NCI-H128 (cell line): ENCODE data around the gene SSH2.
"Not testable (repeated sequence)": the region's sequence is repeated elsewhere in the genome, so short reads cannot be mapped to it uniquely, and the experiment has no call there.

ENCODE experiments used
- DNase-seq: peaks from one replicate; lab custom pipeline; 2025; ENCODE audit not compliant: unreplicated experiment; lab: John Stamatoyannopoulos, UW

SSH2 gene

DNA sequence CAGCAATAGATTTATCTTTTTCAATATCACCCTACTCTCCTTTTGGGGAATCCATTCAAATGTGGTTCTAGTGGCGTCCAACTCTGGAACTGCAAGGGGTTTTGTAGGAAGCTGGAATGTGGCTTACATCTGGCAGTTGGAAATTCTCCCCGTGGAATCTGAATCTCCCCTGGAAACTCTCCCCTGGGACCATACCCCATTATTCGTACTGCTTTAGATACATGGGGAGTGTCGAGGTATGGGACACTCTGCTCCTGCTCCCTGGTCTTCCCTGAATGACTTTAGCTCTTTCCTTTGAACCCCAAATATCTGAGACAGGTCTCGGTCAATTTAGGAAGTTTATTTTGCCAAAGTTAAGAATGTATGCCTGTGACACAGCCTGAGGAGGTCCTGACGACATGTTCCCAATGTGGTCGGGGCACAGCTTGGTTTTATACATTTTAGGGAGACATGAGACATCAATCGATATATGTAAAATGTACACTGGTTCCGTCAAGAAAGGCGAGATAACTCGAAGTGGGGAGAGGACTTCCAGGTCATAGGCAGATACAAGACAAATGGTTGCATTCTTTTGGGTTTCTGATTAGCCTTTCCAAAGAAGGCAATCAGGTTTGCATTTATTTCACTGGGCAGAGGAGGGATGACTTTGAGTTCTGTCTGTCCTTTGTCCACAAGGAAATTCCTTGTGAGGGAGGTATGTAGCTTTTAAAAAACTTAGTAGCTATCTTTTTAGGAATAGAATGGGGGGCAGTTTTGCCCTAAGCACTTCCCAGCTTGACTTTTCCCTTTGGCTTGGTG lies 218.2 kb downstream of the SSH2 start:
- no peak for DNase-seq

DNA sequence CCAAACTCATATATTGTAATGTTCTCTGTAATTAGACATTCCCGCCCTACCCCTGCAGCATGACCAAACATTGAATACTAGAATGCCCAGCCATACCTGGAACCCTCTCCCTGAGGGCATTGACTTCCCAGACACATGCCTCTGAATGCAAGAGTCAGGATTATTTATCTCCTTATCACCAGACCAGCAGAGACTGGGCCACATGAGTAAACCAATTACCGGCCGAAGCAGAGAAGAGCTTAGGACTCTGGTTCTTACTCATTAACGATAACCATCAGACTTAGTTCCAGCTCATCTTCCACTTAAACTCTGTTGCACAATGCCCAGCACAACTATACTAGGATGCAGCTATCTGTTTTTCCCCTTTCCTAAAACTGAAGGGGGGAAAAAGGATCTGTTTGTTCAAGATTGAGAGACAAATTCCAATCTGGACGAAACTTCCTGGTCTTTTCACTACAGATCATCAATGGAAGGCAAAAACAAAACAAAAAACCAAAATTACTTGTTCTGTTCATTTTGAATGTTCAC lies 219.1 kb downstream of the SSH2 start:
- DNase-seq, result no peak

DNA sequence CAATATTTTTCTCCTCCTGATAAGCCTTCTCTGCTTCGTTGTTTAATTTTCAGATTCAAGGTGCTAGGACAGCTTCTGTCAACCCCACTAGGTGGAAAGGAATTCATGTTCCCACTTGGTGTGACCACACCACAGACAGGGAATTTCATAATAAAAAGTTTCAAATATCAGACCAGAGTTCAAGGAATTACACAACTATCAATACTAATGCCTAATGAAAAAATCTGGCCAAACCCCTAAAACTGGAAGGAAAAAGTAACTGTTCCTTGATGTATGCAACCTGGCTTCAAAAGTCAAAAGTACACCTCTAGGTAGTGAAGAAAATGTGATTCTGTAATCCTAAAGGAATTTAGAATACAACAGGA lies 219.5 kb downstream of the SSH2 start:
- DNase-seq, result no peak

DNA sequence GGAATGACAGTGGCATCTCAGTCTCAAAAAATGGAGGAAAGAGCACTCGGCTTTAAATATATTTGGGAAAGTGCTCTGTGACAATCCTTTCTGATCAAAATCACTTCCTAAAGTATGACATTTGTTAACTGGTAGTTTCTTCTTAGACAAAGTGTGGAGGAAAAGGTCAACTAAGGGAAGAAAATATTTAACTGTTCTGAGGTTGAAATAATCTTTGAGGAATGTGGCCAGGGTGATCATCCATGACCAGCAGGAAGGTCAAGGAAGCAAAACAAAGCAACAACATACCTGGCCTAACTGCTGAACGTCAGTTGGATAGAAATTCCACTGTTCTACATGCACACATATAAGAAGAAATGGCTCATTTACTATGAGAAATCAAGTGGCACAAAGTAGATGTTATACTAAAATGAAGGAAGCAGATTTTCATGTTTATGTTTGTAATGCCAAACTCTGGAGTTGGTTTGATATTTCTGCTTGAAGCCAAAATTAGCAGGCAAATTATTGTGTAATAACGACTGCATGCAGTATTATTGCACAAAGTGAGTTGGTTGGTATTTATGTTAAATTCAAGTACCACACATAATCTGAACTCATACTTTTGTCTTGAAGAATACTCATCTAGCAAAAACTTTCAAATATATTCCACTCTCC lies 220.0 kb downstream of the SSH2 start:
- no peak for DNase-seq

DNA sequence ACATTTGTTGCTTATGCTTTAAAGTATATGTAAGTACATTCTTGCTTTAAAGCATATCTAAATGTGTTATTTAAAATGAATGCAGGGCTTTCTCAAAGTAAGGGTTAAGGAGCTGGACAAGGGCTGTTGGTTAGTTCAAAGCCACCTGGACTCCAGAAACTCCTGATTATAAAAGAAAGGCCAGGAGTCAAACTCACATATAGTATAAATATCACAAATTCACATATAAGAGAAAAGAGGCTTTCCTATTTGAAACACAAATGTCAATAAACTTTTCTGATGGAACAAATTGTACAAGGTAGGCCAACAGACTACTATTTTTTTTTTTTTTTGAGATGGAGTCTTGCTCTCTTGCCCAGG lies 222.8 kb downstream of the SSH2 start:
- no peak for DNase-seq

DNA sequence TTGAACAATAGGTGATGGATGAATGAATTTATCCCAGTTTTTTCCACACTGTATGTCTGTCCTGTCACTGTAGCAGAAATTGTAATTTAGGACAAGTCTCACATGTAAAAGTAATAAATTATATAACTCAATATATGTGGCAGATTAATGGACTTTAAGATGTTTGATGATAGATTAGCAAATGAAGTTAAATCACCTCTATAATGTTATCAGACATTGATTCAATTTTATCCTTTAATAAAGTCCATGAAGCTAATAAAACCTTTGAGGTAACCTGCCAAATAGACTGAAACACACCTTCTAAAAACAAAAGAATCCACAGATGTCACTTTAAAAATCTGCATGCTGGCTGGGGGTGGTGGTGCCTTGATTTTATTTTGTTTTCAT lies 224.0 kb downstream of the SSH2 start:
- DNase-seq, result no peak

DNA sequence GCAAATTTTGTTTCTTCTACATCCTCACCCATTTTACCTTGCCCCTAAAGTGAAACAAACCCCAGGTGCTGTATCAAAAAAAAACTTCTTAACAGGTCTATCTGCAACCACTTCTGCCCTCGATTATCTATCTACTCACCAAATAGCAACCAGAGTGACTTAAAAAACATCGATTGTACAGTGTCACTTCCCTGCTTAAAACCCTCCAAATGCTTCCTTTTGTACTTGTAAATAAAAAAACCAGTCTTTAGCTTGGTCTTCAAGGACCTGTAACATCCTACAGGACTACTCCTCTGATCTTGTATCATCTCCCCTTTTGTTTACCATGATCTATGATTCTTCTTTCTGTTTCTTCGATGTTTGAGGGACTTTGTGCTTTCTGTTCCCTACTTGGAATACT lies 224.6 kb downstream of the SSH2 start:
- no peak for DNase-seq

DNA sequence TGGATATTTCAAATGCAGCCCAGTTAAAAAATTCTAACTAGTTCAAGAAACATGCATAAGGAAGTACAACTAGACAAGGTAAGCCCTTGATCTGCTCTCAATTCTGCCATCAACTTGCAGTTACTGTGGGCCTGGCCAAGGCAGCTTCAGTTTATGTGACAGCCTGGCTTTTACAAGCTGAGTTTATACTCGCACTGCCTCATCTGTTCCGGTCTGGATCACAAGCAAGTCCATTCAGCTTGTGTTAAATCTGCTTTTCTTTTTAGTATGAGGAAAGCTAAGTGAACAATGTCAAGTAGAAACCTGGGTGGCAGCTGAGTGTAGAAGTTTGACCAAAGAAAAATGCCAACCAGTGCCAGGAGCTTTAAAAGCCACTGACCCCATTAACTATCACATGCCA lies 230.7 kb downstream of the SSH2 start:
- DNase-seq, result no peak

DNA sequence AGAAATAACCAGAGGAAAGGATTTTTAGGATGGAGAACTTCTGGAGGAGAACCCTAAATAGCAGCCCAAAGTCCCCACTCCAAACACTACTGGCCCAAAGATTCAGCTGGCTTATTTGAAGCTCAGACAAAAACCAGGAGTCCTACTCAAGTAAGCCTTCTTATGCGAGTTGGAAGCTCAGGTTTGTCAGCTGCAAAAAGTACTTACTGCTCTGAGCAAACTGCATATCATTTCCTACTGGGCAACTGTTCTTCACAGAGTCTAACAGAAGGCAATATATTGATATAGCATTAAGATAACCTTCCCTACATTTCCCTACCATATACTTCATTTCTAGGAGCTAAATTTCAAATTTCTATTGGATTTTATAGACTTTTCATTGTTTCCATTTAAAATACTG lies 231.2 kb downstream of the SSH2 start:
- no peak for DNase-seq

DNA sequence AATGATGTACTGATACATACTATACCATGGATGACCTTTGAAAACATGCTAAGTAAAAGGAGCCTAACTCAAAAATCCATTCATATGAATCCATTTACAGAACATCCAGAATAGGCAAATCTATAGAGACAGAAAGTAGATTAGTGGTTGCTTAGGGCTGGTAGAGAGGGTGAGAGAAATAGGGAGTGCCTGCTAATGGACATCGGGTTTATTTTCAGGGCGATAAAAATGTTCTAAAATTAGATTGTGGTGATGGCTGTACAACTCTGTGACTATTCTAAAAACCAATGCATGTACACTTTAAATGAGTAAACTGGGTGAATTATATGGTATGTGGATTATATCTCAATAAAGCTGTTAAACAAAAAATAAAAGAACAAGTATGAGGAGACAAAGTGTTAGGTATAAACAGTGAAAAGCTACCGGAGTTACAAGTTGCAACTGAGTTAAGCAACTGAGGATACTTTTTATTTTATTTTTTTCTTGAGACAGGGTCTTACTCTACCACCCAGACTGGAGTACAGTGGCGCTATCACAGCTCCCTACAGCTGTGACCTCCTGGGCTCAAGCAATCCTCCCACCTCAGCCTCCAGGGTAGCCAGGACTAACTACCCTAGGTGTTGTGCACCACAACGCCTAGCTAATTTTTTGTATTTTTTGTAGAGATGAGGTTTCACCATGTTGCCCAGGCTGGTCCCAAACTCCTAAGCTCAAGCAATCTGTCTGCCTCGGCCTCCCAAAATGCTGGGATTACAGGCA lies 231.8 kb downstream of the SSH2 start:
- no peak for DNase-seq

DNA sequence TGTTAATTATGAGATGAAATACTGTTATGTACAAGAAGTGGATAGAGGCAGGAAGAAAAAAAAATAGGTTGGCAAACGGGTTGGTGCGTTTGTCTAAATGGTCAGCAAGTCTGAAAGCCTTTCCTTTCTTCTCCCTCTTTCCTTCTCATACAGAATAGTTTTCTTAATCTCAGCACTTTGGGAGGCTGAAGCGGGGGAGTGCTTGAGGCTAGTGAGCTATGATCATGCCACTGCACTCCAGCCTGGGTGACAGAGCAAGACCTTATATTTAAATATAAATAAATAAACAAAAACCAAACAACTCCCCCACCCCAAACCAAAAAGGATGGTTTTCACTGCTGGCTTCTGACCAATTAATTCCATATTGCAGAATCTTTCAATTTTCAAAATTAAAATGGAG lies 232.7 kb downstream of the SSH2 start:
- DNase-seq, result no peak

DNA sequence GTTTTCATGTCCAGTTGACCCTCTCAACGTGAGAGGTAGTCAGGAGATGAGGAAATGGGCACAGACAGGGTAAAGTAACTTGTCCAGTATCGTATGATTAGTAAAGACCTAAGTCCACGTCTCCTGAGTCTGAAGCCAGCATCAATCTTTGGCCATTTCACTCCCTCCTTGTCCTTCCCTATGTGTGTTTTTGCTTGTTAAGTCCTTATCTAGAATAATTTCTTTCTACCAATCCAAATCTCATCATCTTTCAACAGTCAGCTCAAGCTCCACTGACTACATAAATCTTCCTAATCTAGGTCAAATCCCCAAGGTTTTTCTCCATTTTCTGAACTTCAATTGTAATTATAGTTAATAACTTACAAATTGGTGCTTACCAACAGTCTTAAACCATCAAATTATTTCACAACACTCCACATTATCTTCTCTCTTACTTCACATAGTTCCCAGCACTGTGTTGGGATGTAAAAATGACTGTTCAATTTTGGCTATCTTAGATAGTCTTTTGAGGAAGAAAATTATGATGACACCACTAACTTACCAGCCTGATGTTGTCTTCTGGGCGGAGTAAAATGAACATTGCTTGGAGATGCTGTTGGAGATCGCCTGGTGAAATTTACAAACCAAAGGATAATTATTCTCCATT lies 235.0 kb downstream of the SSH2 start:
- no peak for DNase-seq

DNA sequence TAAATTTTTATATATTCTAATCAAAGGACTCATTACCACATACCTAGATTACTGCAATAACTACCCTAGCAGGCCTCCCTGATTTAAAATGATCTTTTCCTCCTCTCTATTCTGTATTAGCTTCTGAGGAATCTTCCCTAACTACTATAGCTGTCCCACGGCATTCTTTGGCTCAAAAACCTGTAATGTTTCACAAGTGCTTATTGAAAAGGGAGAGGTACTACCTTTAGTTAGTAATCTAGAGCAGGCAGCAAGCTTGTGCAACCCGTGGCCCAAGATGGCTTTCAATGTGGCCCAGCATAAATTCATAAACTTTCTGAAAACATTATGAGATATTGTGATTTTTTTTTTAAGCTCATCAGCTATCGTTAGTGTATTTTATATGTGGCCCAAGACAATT lies 236.3 kb downstream of the SSH2 start:
- no peak for DNase-seq

DNA sequence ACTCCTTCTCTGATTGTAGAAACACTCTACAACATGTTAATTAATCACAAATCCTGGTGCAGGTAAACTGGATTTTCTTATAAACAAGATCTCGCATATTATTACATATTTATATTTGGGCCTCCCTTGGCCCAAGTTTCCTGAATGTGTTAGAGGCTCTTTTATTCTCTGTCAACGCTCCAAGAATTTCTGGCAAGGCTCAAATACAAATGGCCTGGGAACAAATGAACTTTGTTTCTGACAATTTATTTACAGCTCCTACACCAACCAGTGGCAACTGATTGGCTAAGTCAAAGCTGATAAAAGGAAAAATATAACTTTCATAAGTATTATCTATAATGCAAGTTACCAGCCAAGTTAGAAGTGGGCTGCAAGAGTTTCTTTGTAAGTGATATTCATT lies 242.4 kb downstream of the SSH2 start:
- DNase-seq, result no peak

DNA sequence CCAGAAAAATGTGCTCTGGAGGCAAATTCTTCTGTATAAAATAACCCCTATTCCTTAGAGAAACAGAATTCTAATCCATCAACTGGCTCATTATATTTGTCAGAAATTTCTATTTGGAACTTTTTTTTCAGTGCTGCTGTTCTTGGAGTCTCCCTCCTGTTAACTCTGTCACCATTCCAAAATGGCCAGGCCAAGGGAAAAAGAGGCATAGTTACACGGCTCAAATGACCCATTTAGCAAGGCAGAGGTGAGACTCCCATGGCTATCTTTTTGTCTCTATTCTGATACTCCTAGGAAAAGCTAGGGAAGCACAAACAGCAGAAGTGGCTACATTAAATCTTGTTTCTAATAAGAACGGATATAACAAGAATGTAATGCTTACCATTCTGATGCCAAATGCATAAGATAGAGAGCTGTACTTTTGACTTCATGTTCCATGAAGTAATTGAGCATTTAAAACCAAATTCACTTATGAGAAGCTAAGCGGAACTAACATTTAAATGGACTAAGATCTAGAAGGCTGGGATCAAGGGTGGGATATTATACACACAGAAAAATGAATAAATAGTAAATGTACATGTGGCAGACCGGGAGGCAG lies 242.9 kb downstream of the SSH2 start:
- DNase-seq, result no peak

DNA sequence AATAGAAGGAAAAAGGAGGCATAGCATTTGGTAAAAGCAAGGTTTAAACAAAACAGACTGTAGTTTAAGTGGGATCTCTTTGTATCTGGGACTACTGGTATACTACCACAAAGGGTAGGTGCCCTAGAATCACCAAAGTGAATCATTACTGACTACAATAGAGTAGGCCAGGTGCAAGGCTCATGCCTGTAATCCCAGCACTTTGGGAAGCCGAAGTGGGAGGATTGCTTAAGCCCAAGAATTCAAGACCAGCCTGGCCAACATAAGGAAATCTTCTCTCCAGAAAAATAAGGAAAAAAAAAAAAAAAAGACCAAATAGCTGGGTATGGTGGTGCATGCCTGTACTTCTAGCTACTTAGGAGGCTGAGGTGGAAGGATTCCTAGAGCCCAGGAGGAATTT lies 246.5 kb downstream of the SSH2 start:
- no peak for DNase-seq

DNA sequence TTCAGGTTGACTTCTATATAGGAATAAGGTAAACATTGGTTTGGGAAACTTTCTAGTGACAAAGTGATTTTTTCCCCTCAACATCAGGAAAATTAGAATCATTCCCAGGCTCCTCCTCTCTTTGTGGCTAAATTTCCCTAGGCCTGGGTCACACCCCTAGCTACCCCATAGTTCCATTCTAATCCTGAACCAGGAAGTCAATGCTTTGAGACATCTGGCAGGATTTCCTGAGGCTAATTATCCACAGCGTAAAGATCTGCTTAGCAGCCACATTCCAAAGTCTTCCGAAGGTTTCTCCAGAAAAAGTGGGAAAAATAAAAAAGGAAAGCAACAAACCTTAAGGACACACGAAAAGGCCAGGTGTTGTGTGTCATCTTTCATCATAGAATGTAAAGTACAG lies 247.0 kb downstream of the SSH2 start:
- DNase-seq, result no peak

DNA sequence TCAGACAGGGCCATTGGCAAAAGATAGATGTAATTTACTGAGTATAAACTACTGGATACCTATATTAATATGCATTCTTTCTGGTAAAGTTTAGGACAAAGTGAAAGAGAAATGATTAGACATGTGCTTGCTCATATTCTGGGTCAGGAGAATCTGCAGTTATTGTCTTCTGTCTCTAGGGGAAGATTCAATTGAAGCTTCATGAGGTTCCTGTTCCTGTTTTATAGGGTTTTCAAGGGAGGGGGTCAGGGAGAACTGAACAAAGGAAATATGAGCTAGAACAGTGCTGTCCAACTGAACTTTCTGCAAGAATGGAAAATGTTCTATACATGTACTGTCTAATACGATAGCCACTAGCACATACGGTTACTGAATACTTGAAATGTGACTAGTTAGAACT lies 248.0 kb downstream of the SSH2 start:
- DNase-seq, result no peak

DNA sequence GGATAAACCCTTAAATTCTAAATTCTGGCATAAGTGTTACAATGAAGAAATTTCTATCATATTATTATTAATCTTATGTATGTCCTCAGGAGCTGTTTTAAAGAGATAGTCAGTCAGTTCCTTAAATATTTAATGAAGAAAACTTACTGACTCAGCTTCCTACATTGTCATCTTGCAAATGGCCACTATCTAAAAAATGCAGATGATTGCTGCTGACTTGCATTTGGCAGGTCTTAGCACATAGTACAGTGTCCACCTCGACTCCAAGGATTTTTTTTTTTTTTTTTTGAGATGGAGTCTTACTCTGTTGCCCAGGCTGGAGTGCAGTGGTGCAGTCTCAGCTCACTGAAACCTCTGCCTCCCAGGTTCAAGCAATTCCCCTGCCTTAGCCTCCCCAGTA lies 252.2 kb downstream of the SSH2 start:
- no peak for DNase-seq

DNA sequence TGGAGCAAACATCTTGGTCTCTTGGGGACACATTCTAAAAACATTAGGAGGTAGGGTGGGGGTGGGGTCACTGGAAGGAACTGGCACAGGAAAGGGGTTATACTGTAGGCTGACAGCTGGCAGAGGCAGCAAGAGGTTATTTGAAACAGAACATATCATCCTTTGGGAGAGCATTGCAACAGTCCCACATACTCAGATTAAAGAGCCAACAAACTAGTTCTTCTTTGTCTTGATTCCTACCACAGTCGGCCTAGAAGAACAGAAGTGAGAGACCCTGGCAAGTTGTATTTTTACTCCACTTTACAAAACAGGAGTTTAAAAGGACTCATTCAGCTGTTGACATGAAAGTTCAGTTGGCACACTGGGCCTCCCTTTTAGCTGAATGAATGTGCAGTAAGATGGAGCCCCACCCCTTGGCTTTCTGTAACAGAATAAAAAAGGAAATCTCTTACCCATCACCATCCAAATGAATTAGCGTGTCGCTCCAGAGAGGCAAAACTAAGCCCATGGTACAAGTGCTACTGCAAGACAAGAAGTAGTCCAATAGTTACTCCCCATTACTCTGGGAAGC lies 252.7 kb downstream of the SSH2 start:
- DNase-seq, result no peak

DNA sequence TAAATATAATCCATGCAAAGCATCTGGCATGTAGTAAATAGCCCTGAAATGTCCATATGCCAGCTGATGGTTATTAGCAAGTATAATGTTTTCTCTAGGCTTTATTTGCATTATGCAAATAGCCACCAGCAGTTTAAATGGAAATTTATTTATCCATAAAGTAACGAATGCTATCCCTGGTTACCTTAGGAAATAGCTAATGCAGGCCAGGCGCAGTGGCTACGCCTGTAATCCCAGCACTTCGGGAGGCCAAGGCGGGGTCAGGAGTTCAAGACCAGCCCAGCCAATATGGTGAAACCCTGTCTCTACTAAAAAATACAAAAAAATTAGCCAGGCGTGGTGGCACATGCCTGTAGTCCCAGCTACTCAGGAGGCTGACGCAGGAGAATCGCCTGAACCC lies 254.1 kb downstream of the SSH2 start:
- not testable (repeated sequence) for DNase-seq
